Lung (tissue), 12 donors: ENCODE data around the gene GCNT1. TPM values are rescaled to one million over a fixed set of nuclear protein-coding genes. Genes with fewer than 3 reads are reported as not detected.
"Not testable (repeated sequence)": the region's sequence is repeated elsewhere in the genome, so short reads cannot be mapped to it uniquely, and the experiment has no call there.

Source experiments
- ATAC-seq: fragments of 200-7000 bp; cut with Tn5 transposase; one replicate; pipeline ENCODE4 v1.9.1; 2020; ENCODE audit warnings: moderate number of reproducible peaks; ENCODE audit not compliant: insufficient read depth, low FRiP score
- DNase-seq, 3 donors: peaks; one replicate each; pipeline ENCODE4 v3.0.0-alpha.2; 2013 to 2017
- H3K27ac ChIP-seq, 2 donors: one replicate each; pipeline ENCODE4 v1.5.1; 2013; ENCODE audit warnings: mild to moderate bottlenecking in 2 of 2, moderate library complexity in 2 of 2, control low read depth in 1 of 2, inconsistent platforms in 1 of 2, low read depth in 1 of 2, low read length in 1 of 2
- H3K27me3 ChIP-seq, 3 donors: one replicate each; pipeline ENCODE4 v1.5.1; 2013; ENCODE audit warnings: low read length in 2 of 3; ENCODE audit not compliant: control insufficient read depth in 3 of 3, insufficient read depth in 3 of 3
- H3K36me3 ChIP-seq, 4 donors: one replicate each; pipeline ENCODE4 v1.5.1; 2013; ENCODE audit warnings: low read length in 4 of 4, mild to moderate bottlenecking in 1 of 4, moderate library complexity in 1 of 4; ENCODE audit not compliant: control insufficient read depth in 4 of 4, insufficient read depth in 4 of 4
- H3K4me1 ChIP-seq, 5 donors: one replicate each; pipeline ENCODE4 v1.5.1; 2013; ENCODE audit warnings: low read length in 5 of 5, mild to moderate bottlenecking in 2 of 5, moderate library complexity in 1 of 5; ENCODE audit not compliant: control insufficient read depth in 5 of 5, insufficient read depth in 5 of 5
- H3K4me3 ChIP-seq: one replicate; pipeline ENCODE4 v1.5.1; 2013; ENCODE audit warnings: mild to moderate bottlenecking, control low read depth, moderate library complexity
- H3K9ac ChIP-seq, 2 donors: one replicate each; pipeline ENCODE4 v1.5.1; 2013; ENCODE audit warnings: low read length in 2 of 2, control low read depth in 1 of 2; ENCODE audit not compliant: insufficient read depth in 1 of 2
- H3K9me3 ChIP-seq, 4 donors: one replicate each; pipeline ENCODE4 v1.5.1; 2013; ENCODE audit warnings: low read length in 3 of 4, mild to moderate bottlenecking in 1 of 4, moderate library complexity in 1 of 4; ENCODE audit not compliant: control insufficient read depth in 4 of 4, insufficient read depth in 3 of 4
- WGBS, 2 donors: extraction: QIAGEN DNeasy Blood & Tissue Kit; methylation state at CpG; one replicate each; pipeline ENCODE4 v1.1.7; 2013; 5-methylcytosine and 5-hydroxymethylcytosine counted together
- polyA plus RNA-seq, 2 donors: library from polyadenylated mRNA; stranded (reverse); fragments of 200-250 nt; gene quantifications; one replicate each; pipeline ENCODE4 v1.2.1, GENCODE V29; 2013
- total RNA-seq, 2 donors: library from RNA; depleted of rRNA in 1 of 2; stranded (reverse); fragments of >200 nt in 1 of 2; gene quantifications; one replicate each; pipeline ENCODE4 v1.2.1, GENCODE V29; 2014 to 2021
- TF ChIP-seq, protein P1 (sequence below): IDR thresholded peaks from 2 replicates; pipeline ENCODE4 v1.5.1; 2012; ENCODE audit warnings: mild to moderate bottlenecking; ENCODE audit errors: control extremely low read depth, extremely low read depth
- donor health status: control.
- donor health status: control.
- donor health status: Bipolar disorder and iron deficiency.
- donor health status: healthy.
- donor health status: DM: yes; HTN: yes; CAD: no.

GCNT1 gene
- total and polyA plus RNA-seq, 4 donors = 1.5 to 14.7 (median 7.5) TPM

DNA sequence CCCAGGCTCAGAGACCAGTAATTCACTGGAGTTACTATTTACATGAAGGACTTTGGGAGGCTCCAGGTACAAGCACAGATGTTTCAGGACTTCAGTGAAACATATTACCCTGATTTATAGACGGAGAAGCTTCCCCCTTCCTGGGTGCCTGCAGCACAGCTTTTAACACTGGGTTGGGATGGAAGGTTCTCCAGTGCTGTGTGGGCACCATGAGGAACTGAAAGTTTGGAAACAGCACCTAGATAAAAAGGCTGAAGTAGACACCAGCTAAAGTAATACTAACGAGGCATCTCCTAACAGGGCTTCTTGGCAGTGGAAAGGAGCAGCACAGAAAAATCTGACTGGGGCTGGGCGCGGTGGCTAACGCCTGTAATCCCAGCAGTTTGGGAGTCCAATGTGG lies 70.7 kb downstream of the GCNT1 start:
- Histone ChIP-seq H3K27me3 (no peaks in the 10 kb centered on the region), H3K36me3 (no peaks in the 10 kb centered on the region), H3K9ac (no peak overlapping the region), H3K4me1 (peaks cover 0 to 6% (median 0%) of the 10 kb centered on the region in 5 donors), H3K4me3 (no peak overlapping the region), H3K9me3 (peaks cover 0 to 3% (median 0%) of the 10 kb centered on the region in 4 donors), H3K27ac (no peak overlapping the region)
- DNase-seq = no peak
- no peak for ATAC-seq
- 83 to 88% methylated on average over 5 of the region's 5 CpGs for WGBS, 2 donors
- TF ChIP-seq, protein P1, sequence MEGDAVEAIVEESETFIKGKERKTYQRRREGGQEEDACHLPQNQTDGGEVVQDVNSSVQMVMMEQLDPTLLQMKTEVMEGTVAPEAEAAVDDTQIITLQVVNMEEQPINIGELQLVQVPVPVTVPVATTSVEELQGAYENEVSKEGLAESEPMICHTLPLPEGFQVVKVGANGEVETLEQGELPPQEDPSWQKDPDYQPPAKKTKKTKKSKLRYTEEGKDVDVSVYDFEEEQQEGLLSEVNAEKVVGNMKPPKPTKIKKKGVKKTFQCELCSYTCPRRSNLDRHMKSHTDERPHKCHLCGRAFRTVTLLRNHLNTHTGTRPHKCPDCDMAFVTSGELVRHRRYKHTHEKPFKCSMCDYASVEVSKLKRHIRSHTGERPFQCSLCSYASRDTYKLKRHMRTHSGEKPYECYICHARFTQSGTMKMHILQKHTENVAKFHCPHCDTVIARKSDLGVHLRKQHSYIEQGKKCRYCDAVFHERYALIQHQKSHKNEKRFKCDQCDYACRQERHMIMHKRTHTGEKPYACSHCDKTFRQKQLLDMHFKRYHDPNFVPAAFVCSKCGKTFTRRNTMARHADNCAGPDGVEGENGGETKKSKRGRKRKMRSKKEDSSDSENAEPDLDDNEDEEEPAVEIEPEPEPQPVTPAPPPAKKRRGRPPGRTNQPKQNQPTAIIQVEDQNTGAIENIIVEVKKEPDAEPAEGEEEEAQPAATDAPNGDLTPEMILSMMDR = no peak

DNA sequence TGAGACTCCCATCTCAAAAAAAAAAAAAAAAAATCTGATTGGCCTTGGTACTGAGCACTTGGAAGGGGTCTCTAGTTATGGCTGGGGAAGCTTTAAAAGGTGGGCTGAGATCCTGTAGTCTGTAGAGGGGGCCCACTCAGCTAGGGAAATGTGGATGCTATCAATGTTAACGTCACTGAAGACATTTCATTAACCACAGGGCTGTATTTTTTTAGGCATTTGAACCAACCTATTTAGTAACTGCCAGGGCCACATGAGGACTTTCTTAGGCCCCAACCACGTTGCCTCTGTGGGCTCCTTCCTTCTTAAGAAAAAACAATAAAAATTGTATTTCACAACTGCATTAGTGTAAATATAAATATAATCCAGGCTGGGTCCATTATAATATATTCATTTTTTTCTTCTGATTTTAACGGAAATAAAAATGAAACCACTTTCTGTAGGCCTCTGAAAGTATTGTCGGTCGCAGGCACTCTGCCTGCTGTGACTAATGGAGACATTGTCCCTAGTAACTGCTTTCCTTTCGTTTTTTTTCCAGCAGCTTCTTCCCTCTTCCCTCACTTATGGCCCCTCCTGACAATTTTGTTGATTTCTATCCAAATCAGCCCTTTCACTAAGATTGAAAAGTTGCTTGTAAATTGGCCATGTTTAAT lies 71.6 kb downstream of the GCNT1 start:
- H3K4me3 ChIP-seq = no peak overlapping the region
- WGBS, 2 donors = 30 to 32% methylated on average over 6 of the region's 6 CpGs
- H3K36me3 ChIP-seq = no peaks in the 10 kb centered on the region
- no peaks in the 10 kb centered on the region for H3K27me3 ChIP-seq
- DNase-seq (peak in 2 of 3 donors; percentile 32 to 61), ATAC-seq (no peak)
- H3K9ac ChIP-seq = no peak overlapping the region
- peak overlapping the region in 1 of 2 donors; percentile 5 for H3K27ac ChIP-seq
- H3K9me3 ChIP-seq = peaks cover 0 to 3% (median 0%) of the 10 kb centered on the region in 4 donors
- peaks cover 0 to 6% (median 0%) of the 10 kb centered on the region in 5 donors for H3K4me1 ChIP-seq
- TF ChIP-seq, protein P1 = no peak

DNA sequence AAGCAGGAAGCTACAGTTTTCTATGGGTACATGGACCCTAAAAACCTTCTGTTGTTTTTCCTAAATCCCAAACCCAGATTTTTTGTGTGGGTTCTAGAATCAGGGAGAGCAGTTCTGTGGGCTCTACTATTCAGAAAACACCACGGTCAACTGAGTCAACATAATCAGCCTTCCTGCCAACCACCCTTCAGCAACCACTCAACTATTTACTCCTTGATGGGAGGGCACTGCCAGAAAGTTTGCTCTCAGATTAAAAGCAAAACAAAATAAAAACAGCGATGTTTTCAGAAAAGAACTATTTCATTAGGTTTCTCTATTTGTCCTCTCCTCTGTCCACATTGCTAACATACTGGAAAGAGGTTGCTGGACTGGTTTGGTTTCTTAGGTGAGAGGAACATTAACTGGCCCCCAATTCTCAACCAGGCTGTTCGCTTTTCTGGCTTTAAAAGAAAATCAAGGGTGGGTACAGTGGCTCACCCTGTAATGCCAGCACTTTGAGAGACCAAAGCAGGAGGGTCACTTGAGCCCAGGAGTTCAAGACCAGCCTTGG lies 72.3 kb downstream of the GCNT1 start:
- DNase-seq = peak in 2 of 3 donors; percentile 34 to 65

DNA sequence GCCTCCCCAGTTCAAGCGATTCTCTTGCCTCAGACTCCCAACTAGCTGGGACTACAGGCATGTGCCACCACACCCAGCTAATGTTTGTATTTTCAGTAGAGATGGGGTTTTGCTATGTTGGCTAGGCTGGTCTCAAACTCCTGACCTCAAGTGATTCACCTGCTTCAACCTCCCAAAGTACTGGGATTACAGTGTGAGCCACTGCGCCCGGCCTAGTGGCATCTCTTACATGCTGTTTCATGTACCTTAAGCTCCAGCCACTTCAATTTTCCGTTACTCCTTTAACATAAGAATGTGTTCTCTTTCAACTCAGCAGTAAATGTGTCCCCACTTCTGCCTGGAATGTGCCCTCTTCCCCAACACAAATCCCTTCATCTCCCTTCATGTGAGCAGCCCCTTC lies 73.9 kb downstream of the GCNT1 start:
- H3K27ac ChIP-seq, H3K4me1 ChIP-seq, H3K4me3 ChIP-seq, H3K27me3 ChIP-seq, H3K36me3 ChIP-seq, H3K9ac ChIP-seq, ATAC-seq, DNase-seq, H3K9me3 ChIP-seq: not testable (repeated sequence)
- 95 to 96% methylated on average over 4 of the region's 4 CpGs for WGBS, 2 donors

More for the DNA sequence above, 72.3 kb downstream of the GCNT1 start:
- TF ChIP-seq, protein P1 = no peak
- WGBS, 2 donors = 65 to 71% methylated on average over 3 of the region's 3 CpGs
- Histone ChIP-seq H3K36me3 (no peaks in the 10 kb centered on the region), H3K9me3 (peaks cover 0 to 3% (median 0%) of the 10 kb centered on the region in 4 donors), H3K27me3 (no peaks in the 10 kb centered on the region), H3K9ac (no peak overlapping the region), H3K4me1 (peaks cover 0 to 6% (median 0%) of the 10 kb centered on the region in 5 donors), H3K27ac (no peak overlapping the region), H3K4me3 (no peak overlapping the region)
- no peak for ATAC-seq
